ENCODE measurements around the gene NR6A1.

GRCh38 chr9:124696101-124696500 lies 75.0 kb downstream of the NR6A1 start:
- no peak for TF ChIP-seq GLIS3 (CRISPR knock-in tag; IDR thresholded peaks at IDR 0.05)
- TF ChIP-seq, protein P1, sequence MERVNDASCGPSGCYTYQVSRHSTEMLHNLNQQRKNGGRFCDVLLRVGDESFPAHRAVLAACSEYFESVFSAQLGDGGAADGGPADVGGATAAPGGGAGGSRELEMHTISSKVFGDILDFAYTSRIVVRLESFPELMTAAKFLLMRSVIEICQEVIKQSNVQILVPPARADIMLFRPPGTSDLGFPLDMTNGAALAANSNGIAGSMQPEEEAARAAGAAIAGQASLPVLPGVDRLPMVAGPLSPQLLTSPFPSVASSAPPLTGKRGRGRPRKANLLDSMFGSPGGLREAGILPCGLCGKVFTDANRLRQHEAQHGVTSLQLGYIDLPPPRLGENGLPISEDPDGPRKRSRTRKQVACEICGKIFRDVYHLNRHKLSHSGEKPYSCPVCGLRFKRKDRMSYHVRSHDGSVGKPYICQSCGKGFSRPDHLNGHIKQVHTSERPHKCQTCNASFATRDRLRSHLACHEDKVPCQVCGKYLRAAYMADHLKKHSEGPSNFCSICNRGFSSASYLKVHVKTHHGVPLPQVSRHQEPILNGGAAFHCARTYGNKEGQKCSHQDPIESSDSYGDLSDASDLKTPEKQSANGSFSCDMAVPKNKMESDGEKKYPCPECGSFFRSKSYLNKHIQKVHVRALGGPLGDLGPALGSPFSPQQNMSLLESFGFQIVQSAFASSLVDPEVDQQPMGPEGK (CRISPR knock-in tag; IDR thresholded peaks at IDR 0.05; ENCODE audit: borderline replicate concordance): no peak
- TF ChIP-seq ZNF70 (CRISPR knock-in tag; IDR thresholded peaks at IDR 0.05): no peak
- TF ChIP-seq CREB5 (CRISPR knock-in tag; IDR thresholded peaks at IDR 0.05; ENCODE audit: low read depth): no peak
- TF ChIP-seq ARNTL (CRISPR knock-in tag; IDR thresholded peaks at IDR 0.05; ENCODE audit: borderline replicate concordance, low read depth): no peak
- no peak for TF ChIP-seq ZNF565 (CRISPR knock-in tag; conservative IDR thresholded peaks at IDR 0.05; ENCODE audit: low read depth)
- TF ChIP-seq ESRRG (CRISPR knock-in tag; IDR thresholded peaks at IDR 0.05): no peak

All from SK-N-SH treated with all-trans-retinoic acid at 6 μM for 48 hours (cell line).